Neural cell (in vitro differentiated cells): ENCODE measurements around the gene KIAA1549. TPM values are rescaled to one million over a fixed set of nuclear protein-coding genes. Genes with fewer than 3 reads are reported as not detected.
A peak's percentile ranks its signal among the peaks of the same experiment; 100 is the strongest.

Experiments used
- H2AFZ ChIP-seq: fragments of 200-600, 300-800 bp; sonication (generic), shearing (Covaris generic); 2 replicates; pipeline ENCODE4 v1.6.0; 2014; ENCODE audit warnings: low read depth, mild to moderate bottlenecking, antibody characterized with exemption, low read length, moderate library complexity
- H3F3A ChIP-seq: fragments of 200-600 bp; shearing (Covaris generic); 2 replicates; pipeline ENCODE4 v1.6.1; 2016; ENCODE audit warnings: mild to moderate bottlenecking, moderate library complexity, mixed read lengths, antibody characterized with exemption, low read length; ENCODE audit not compliant: insufficient read depth, poor library complexity, severe bottlenecking
- H3K27ac ChIP-seq: fragments of 200-600, 300-800 bp; sonication (generic), shearing (Covaris generic); 2 replicates; pipeline ENCODE4 v1.5.1; 2014; ENCODE audit warnings: mild to moderate bottlenecking, low read length, moderate library complexity
- H3K27me3 ChIP-seq: fragments of 300-800, 200-600 bp; sonication (generic), shearing (Covaris generic); 2 replicates; pipeline ENCODE4 v1.6.0; 2014; ENCODE audit warnings: mild to moderate bottlenecking, low read depth, low read length, moderate library complexity; ENCODE audit not compliant: insufficient read depth
- H3K36me3 ChIP-seq: fragments of 300-800, 200-600 bp; sonication (generic), shearing (Covaris generic); 2 replicates; pipeline ENCODE4 v1.5.1; 2014; ENCODE audit warnings: mild to moderate bottlenecking, antibody characterized with exemption, low read length, moderate library complexity; ENCODE audit not compliant: insufficient read depth
- H3K4me2 ChIP-seq: fragments of 300-800, 200-600 bp; sonication (generic), shearing (Covaris generic); 2 replicates; pipeline ENCODE4 v1.6.0; 2014; ENCODE audit warnings: mild to moderate bottlenecking, low read length
- H3K4me3 ChIP-seq: fragments of 300-800, 200-600 bp; sonication (generic), shearing (Covaris generic); 2 replicates; pipeline ENCODE4 v1.5.1; 2014; ENCODE audit warnings: mild to moderate bottlenecking, low read length, moderate library complexity
- H3K79me2 ChIP-seq: fragments of 200-600 bp; shearing (Covaris generic); replicated peaks from 2 replicates; pipeline ENCODE4 v1.6.0; 2014; ENCODE audit warnings: mild to moderate bottlenecking, low read length, moderate library complexity; ENCODE audit not compliant: insufficient read depth
- H3K9ac ChIP-seq: fragments of 300-800, 200-600 bp; sonication (generic), shearing (Covaris generic); 2 replicates; pipeline ENCODE4 v1.6.1; 2016; ENCODE audit warnings: mild to moderate bottlenecking, low read length, mixed read lengths
- H3K9me2 ChIP-seq: fragments of 200-600 bp; shearing (Covaris generic); 2 replicates; pipeline ENCODE4 v1.6.1; 2016; ENCODE audit warnings: mild to moderate bottlenecking, low read length, mixed read lengths; ENCODE audit not compliant: insufficient read depth
- H3K9me3 ChIP-seq: fragments of 200-600, 300-800 bp; sonication (generic), shearing (Covaris generic); 2 replicates; pipeline ENCODE4 v1.6.1; 2016; ENCODE audit warnings: mild to moderate bottlenecking, mixed run types, low read length, moderate library complexity, mixed read lengths
- H4K20me1 ChIP-seq: fragments of 200-600 bp; shearing (Covaris generic); 2 replicates; pipeline ENCODE4 v1.6.1; 2016; ENCODE audit warnings: mild to moderate bottlenecking, mixed run types; ENCODE audit not compliant: insufficient read depth
- EP300 ChIP-seq: fragments of 450-650 bp; conservative IDR thresholded peaks from 2 replicates; pipeline ENCODE4 v1.6.1; 2014; ENCODE audit warnings: antibody characterized with exemption, mild to moderate bottlenecking, moderate library complexity; ENCODE audit not compliant: poor library complexity, severe bottlenecking
- EZH2 ChIP-seq: fragments of 200-600, 300-800 bp; shearing (Covaris generic), sonication (generic); IDR thresholded peaks from 2 replicates; pipeline ENCODE4 v1.6.1; 2014; ENCODE audit warnings: antibody characterized with exemption, low read length, borderline replicate concordance, mild to moderate bottlenecking; ENCODE audit not compliant: insufficient read depth, poor library complexity, severe bottlenecking
- MXI1 ChIP-seq: fragments of 450-650 bp; conservative IDR thresholded peaks from 2 replicates; pipeline ENCODE4 v1.6.1; 2014; ENCODE audit warnings: antibody characterized with exemption, mild to moderate bottlenecking; ENCODE audit not compliant: poor library complexity, severe bottlenecking
- POLR2AphosphoS5 ChIP-seq: IDR thresholded peaks from 2 replicates; pipeline ENCODE4 v1.6.1; 2012
- RAD21 ChIP-seq: fragments of 450-650 bp; conservative IDR thresholded peaks from 2 replicates; pipeline ENCODE4 v1.6.1; 2014; ENCODE audit warnings: antibody characterized with exemption, mild to moderate bottlenecking, moderate library complexity
- SMC3 ChIP-seq: fragments of 450-650 bp; conservative IDR thresholded peaks from 2 replicates; pipeline ENCODE4 v1.6.1; 2014; ENCODE audit warnings: antibody characterized with exemption, mild to moderate bottlenecking, moderate library complexity; ENCODE audit not compliant: poor library complexity
- TAF1 ChIP-seq: IDR thresholded peaks from 2 replicates; pipeline ENCODE4 v1.6.1; 2012; ENCODE audit warnings: low read depth
- polyA plus RNA-seq: library from polyadenylated mRNA; depleted of rRNA; stranded (reverse); fragments of >200 nt; gene quantifications from 2 replicates; pipeline ENCODE4 v1.2.3, GENCODE V29; 2014
- TF ChIP-seq, protein P1 (sequence below): IDR thresholded peaks from 2 replicates; pipeline ENCODE4 v1.6.1; 2012; ENCODE audit warnings: borderline replicate concordance
- TF ChIP-seq, protein P2 (sequence below): fragments of 450-650 bp; IDR thresholded peaks from 2 replicates; pipeline ENCODE4 v1.5.1; 2014; ENCODE audit warnings: antibody characterized with exemption, mild to moderate bottlenecking, moderate library complexity; ENCODE audit not compliant: poor library complexity, severe bottlenecking

Gene KIAA1549
- polyA plus RNA-seq, 1 donor from 2014 or later: 14.1 TPM

- Histone ChIP-seq H3K4me2 (no peak overlapping the region), H2AFZ (no peak overlapping the region), H3K27ac (no peak overlapping the region), H3K9ac (no peak overlapping the region), H3K9me2 (no peaks in the 10 kb centered on the region), H3F3A (no peaks in the 10 kb centered on the region), H3K36me3 (no peaks in the 10 kb centered on the region), H4K20me1 (no peaks in the 10 kb centered on the region), H3K27me3 (no peaks in the 10 kb centered on the region), H3K79me2 (peaks cover 39% of the 10 kb centered on the region), H3K4me3 (no peak overlapping the region), H3K9me3 (no peaks in the 10 kb centered on the region)
- TF ChIP-seq POLR2AphosphoS5 (peak; percentile 19), MXI1 (no peak)
Measured at GRCh38 chr7:138935465-138936011, 45.7 kb downstream of the KIAA1549 start.

DNA sequence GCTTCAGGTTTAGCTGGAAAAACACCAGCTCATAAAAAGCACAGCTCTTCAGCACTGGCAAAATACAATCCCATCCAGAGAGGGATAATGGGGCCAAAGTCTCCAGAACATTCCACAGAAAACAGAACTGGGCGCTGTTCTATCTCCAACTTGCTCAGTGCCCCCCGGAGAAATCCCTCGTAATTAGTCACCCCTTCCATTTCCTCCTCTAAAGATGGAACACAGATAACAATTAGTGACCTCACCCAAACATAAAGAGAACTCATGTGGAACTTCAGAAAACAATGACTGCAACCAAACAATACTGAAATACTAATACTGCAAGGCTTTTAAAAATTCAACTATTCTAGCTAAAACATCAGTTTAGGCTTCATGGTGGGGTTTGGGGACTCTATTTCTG lies 46.3 kb downstream of the KIAA1549 start:
- H3K4me3 ChIP-seq: no peak overlapping the region
- H3K9me3 ChIP-seq: no peaks in the 10 kb centered on the region
- H4K20me1 ChIP-seq: no peaks in the 10 kb centered on the region
- H3K27me3 ChIP-seq: no peaks in the 10 kb centered on the region
- H3K4me2 ChIP-seq: no peak overlapping the region
- no peak overlapping the region for H3K27ac ChIP-seq
- H3K79me2 ChIP-seq: peaks cover 39% of the 10 kb centered on the region
- no peaks in the 10 kb centered on the region for H3K36me3 ChIP-seq
- H3K9me2 ChIP-seq: no peaks in the 10 kb centered on the region
- no peak overlapping the region for H2AFZ ChIP-seq
- TF ChIP-seq SMC3 (no peak), EP300 (no peak), TAF1 (no peak), POLR2AphosphoS5 (no peak), MXI1 (no peak), RAD21 (no peak), EZH2 (no peak)
- TF ChIP-seq, protein P1, sequence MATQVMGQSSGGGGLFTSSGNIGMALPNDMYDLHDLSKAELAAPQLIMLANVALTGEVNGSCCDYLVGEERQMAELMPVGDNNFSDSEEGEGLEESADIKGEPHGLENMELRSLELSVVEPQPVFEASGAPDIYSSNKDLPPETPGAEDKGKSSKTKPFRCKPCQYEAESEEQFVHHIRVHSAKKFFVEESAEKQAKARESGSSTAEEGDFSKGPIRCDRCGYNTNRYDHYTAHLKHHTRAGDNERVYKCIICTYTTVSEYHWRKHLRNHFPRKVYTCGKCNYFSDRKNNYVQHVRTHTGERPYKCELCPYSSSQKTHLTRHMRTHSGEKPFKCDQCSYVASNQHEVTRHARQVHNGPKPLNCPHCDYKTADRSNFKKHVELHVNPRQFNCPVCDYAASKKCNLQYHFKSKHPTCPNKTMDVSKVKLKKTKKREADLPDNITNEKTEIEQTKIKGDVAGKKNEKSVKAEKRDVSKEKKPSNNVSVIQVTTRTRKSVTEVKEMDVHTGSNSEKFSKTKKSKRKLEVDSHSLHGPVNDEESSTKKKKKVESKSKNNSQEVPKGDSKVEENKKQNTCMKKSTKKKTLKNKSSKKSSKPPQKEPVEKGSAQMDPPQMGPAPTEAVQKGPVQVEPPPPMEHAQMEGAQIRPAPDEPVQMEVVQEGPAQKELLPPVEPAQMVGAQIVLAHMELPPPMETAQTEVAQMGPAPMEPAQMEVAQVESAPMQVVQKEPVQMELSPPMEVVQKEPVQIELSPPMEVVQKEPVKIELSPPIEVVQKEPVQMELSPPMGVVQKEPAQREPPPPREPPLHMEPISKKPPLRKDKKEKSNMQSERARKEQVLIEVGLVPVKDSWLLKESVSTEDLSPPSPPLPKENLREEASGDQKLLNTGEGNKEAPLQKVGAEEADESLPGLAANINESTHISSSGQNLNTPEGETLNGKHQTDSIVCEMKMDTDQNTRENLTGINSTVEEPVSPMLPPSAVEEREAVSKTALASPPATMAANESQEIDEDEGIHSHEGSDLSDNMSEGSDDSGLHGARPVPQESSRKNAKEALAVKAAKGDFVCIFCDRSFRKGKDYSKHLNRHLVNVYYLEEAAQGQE: no peak
- TF ChIP-seq, protein P2, sequence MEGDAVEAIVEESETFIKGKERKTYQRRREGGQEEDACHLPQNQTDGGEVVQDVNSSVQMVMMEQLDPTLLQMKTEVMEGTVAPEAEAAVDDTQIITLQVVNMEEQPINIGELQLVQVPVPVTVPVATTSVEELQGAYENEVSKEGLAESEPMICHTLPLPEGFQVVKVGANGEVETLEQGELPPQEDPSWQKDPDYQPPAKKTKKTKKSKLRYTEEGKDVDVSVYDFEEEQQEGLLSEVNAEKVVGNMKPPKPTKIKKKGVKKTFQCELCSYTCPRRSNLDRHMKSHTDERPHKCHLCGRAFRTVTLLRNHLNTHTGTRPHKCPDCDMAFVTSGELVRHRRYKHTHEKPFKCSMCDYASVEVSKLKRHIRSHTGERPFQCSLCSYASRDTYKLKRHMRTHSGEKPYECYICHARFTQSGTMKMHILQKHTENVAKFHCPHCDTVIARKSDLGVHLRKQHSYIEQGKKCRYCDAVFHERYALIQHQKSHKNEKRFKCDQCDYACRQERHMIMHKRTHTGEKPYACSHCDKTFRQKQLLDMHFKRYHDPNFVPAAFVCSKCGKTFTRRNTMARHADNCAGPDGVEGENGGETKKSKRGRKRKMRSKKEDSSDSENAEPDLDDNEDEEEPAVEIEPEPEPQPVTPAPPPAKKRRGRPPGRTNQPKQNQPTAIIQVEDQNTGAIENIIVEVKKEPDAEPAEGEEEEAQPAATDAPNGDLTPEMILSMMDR: no peak
- no peaks in the 10 kb centered on the region for H3F3A ChIP-seq
- H3K9ac ChIP-seq: no peak overlapping the region
